A549 (cell line): ENCODE data around the gene TAF3. TPM values are rescaled to one million over a fixed set of nuclear protein-coding genes. Genes with fewer than 3 reads are reported as not detected.

Experiments
- ATAC-seq, 2 experiments: fragments of 200-7000 bp in 1 of 2; fragments of >200 bp in 1 of 2; cut with Nextera tagmentation in 1 of 2; cut with Tn5 transposase in 1 of 2; 3 replicates each; pipeline versions ENCODE4 v1.8.0 to v1.9.1; 2018 to 2020; ENCODE audit warnings: mild to moderate bottlenecking in 1 of 2, moderate library complexity in 1 of 2
- CTCF ChIA-PET: fragments of 300-600 bp; sonication (Branson Sonifier 250); formaldehyde crosslinking; extraction: SDS; loops from one replicate; lab custom pipeline; 2021; ENCODE audit warnings: antibody characterized with exemption, inconsistent platforms; lab: Yijun Ruan, JAX
- POLR2A ChIA-PET: fragments of 350-600 bp; formaldehyde crosslinking; extraction: SDS; loops from one replicate; lab custom pipeline; 2021; ENCODE audit warnings: antibody characterized with exemption, inconsistent platforms; lab: Yijun Ruan, JAX
- DNase-seq, 2 experiments: peaks; one replicate each; pipeline versions ENCODE4 v3.0.0 to v3.0.0-alpha.2; 2011 to 2016; ENCODE audit warnings: low read depth in 1 of 2, low spot score in 1 of 2
- FAIRE-seq: peaks from 2 replicates; lab custom pipeline; 2011; peaks lifted over from hg19 to GRCh38; lab: Jason Lieb, UNC
- H3K27ac ChIP-seq, 2 experiments: fragments of >200 bp; sonication (Bioruptor Twin); formaldehyde crosslinking; 3 replicates each; pipeline ENCODE4 v1.5.1; 2016 to 2017
- H3K4me1 ChIP-seq: fragments of >200 bp; sonication (Bioruptor Twin); formaldehyde crosslinking; 3 replicates; pipeline ENCODE4 v1.6.1; 2016
- H3K4me2 ChIP-seq: fragments of >200 bp; sonication (Bioruptor Twin); formaldehyde crosslinking; 3 replicates; pipeline ENCODE4 v1.6.1; 2016
- H3K4me3 ChIP-seq: fragments of >200 bp; sonication (Bioruptor Twin); formaldehyde crosslinking; 3 replicates; pipeline ENCODE4 v1.5.1; 2016
- H3K9me3 ChIP-seq: fragments of >200 bp; sonication (Bioruptor Twin); formaldehyde crosslinking; 3 replicates; pipeline ENCODE4 v1.6.1; 2016
- BCL3 ChIP-seq: fragments of >200 bp; sonication (Bioruptor Twin); formaldehyde crosslinking; IDR thresholded peaks from 3 replicates; pipeline ENCODE4 v1.6.1; 2016
- CBX2 ChIP-seq: fragments of 200-600 bp; sonication (generic); IDR thresholded peaks from 2 replicates; pipeline ENCODE4 v1.6.1; 2016; ENCODE audit warnings: low read depth, mild to moderate bottlenecking, borderline replicate concordance
- CHD2 ChIP-seq: fragments of 150-350 bp; IDR thresholded peaks from 2 replicates; pipeline ENCODE4 v1.6.1; 2014; ENCODE audit warnings: low read length; ENCODE audit not compliant: partially characterized antibody
- EP300 ChIP-seq, 2 experiments: fragments of >200 bp; sonication (Bioruptor Twin); formaldehyde crosslinking; IDR thresholded peaks; 2 replicates in 1 of 2; 3 replicates in 1 of 2; pipeline ENCODE4 v1.6.1; 2016 to 2017
- FOSB ChIP-seq: fragments of 250-450 bp; sonication (Bioruptor Pico); IDR thresholded peaks from 2 replicates; pipeline ENCODE4 v1.5.0; 2020; ENCODE audit warnings: mild to moderate bottlenecking, moderate library complexity
- FOSL2 ChIP-seq, 2 experiments: fragments of 450-650 bp in 1 of 2; fragments of >200 bp in 1 of 2; sonication (Bioruptor Twin) in 1 of 2; formaldehyde crosslinking; IDR thresholded peaks; 2 replicates each; pipeline versions ENCODE4 v1.5.0 to v1.6.1; 2016 to 2020; ENCODE audit warnings: mild to moderate bottlenecking in 1 of 2, moderate library complexity in 1 of 2
- HOXB13 ChIP-seq: fragments of 250-450 bp; sonication (Bioruptor Pico); IDR thresholded peaks from 2 replicates; pipeline ENCODE4 v1.5.0; 2020; ENCODE audit warnings: low read depth, mild to moderate bottlenecking, moderate library complexity
- JUN ChIP-seq, 2 experiments: fragments of >200 bp; sonication (Bioruptor Twin); formaldehyde crosslinking; IDR thresholded peaks; 2 replicates in 1 of 2; 3 replicates in 1 of 2; pipeline ENCODE4 v1.6.1; 2016 to 2017
- KDM1A ChIP-seq: fragments of 200-600 bp; sonication (generic); IDR thresholded peaks from 2 replicates; pipeline ENCODE4 v1.6.1; 2016; ENCODE audit warnings: low read depth, mild to moderate bottlenecking
- KDM5A ChIP-seq: fragments of 200-600 bp; sonication (generic); IDR thresholded peaks from 2 replicates; pipeline ENCODE4 v1.6.1; 2016; ENCODE audit warnings: antibody characterized with exemption, mild to moderate bottlenecking
- MAZ ChIP-seq: fragments of 150-350 bp; IDR thresholded peaks from 2 replicates; pipeline ENCODE4 v1.6.1; 2014; ENCODE audit warnings: antibody characterized with exemption, low read depth, low read length, borderline replicate concordance
- MYC ChIP-seq: IDR thresholded peaks from 2 replicates; pipeline ENCODE4 v1.6.1; 2012; ENCODE audit warnings: mild to moderate bottlenecking, inconsistent platforms, low read length, improper control_type of control experiment, borderline replicate concordance
- NFE2L2 ChIP-seq: fragments of 150-350 bp; conservative IDR thresholded peaks from 2 replicates; pipeline ENCODE4 v1.6.1; 2014; ENCODE audit warnings: low read length
- NPAS2 ChIP-seq: fragments of 250-450 bp; sonication (Bioruptor Pico); IDR thresholded peaks from 2 replicates; pipeline ENCODE4 v1.8.0; 2022; ENCODE audit warnings: mild to moderate bottlenecking, moderate library complexity, borderline replicate concordance
- RCOR1 ChIP-seq: fragments of 150-350 bp; IDR thresholded peaks from 2 replicates; pipeline ENCODE4 v1.6.1; 2014; ENCODE audit warnings: antibody characterized with exemption, low read length, low read depth
- RFX5 ChIP-seq: fragments of 450-650 bp; IDR thresholded peaks from 2 replicates; pipeline ENCODE4 v1.7.1; 2014; ENCODE audit warnings: antibody characterized with exemption, mild to moderate bottlenecking, moderate library complexity
- RNF2 ChIP-seq: fragments of 200-600 bp; sonication (generic); IDR thresholded peaks from 2 replicates; pipeline ENCODE4 v1.6.1; 2016; ENCODE audit warnings: low read depth, mild to moderate bottlenecking, antibody characterized with exemption, moderate library complexity, borderline replicate concordance
- SREBF2 ChIP-seq: fragments of 450-650 bp; IDR thresholded peaks from 2 replicates; pipeline ENCODE4 v1.6.1; 2014; ENCODE audit warnings: mild to moderate bottlenecking, moderate library complexity
- TFCP2L1 ChIP-seq: fragments of 250-450 bp; sonication (Bioruptor Pico); IDR thresholded peaks from 2 replicates; pipeline ENCODE4 v1.5.0; 2021; ENCODE audit warnings: mild to moderate bottlenecking
- ZC3H11A ChIP-seq: fragments of 450-650 bp; IDR thresholded peaks from 2 replicates; pipeline ENCODE4 v1.6.1; 2014; ENCODE audit warnings: antibody characterized with exemption, mild to moderate bottlenecking
- WGBS: methylation state at CpG from one replicate; pipeline ENCODE4 v1.1.6; 2017; ENCODE audit errors: missing lambda C conversion rate; 5-methylcytosine and 5-hydroxymethylcytosine counted together
- polyA plus RNA-seq, 4 experiments: library from polyadenylated mRNA; depleted of rRNA in 3 of 4; stranded (reverse); fragments of >200 nt; fragmentation: RNase III in 1 of 4; extraction: RNeasy Plus Mini Kit Qiagen cat#74134 plus additional on column Dnase treatment in 1 of 4; gene quantifications; 2 replicates in 3 of 4; 3 replicates in 1 of 4; pipeline ENCODE4 v1.2.3, GENCODE V29; 2011 to 2017
- TF ChIP-seq, protein P1 (sequence below): fragments of 200-600 bp; sonication (generic); IDR thresholded peaks from 2 replicates; pipeline ENCODE4 v1.6.1; 2016; ENCODE audit warnings: antibody characterized with exemption, mild to moderate bottlenecking, moderate library complexity
- TF ChIP-seq, protein P2 (sequence below): fragments of 250-450 bp; sonication (Bioruptor Pico); IDR thresholded peaks from 2 replicates; pipeline ENCODE4 v1.5.0; 2020; ENCODE audit warnings: low read depth, mild to moderate bottlenecking, moderate library complexity

The TAF3 gene
- polyA plus RNA-seq, 2 of the 4 experiments (the other 2 are of a cell fraction), result 5.7 to 6.1 TPM

GRCh38 chr10:7958442-7958841, 140.1 kb downstream of the TAF3 start (continued):
- TF ChIP-seq FOSL2 (IDR thresholded peaks at IDR 0.05) (no peak), FOSL2 (CRISPR knock-in tag; IDR thresholded peaks at IDR 0.05) (no peak), CBX2 (no peak)

DNA sequence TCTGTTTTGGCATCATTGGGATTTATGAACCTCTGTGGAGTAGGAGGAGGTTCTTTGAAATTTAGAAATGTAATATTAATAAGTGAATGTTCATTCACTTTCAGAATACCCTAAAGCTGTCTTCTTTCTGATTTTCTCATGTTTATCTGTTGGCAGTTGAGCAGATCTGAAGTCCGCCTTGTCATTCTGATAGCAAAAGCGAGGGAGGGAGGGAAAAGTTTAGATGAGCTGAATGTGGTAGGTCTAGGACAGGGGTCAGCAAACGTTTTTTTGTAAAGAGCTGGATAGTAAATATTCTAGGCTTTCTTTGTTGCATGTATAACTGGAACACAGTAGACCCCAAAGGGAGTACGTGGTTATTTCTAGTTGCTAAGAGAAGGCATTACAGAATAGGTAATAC, 141.8 kb downstream of the TAF3 start:
- peaks cover 15% of the 10 kb centered on the region; the same call in 2 of the 3 replicates for H3K4me1 ChIP-seq
- ChIA-PET POLR2A (no interaction called here), CTCF (no interaction called here)
- no peak overlapping the region for H3K27ac ChIP-seq
- no peak overlapping the region for H3K4me3 ChIP-seq
- no peak overlapping the region for H3K4me2 ChIP-seq
- H3K9me3 ChIP-seq, result no peaks in the 10 kb centered on the region
- no peak for TF ChIP-seq FOSL2 (IDR thresholded peaks at IDR 0.05)
- no peak for TF ChIP-seq FOSL2 (CRISPR knock-in tag; IDR thresholded peaks at IDR 0.05)
- TF ChIP-seq RFX5, result no peak
- TF ChIP-seq MYC, result no peak
- no peak for TF ChIP-seq MAZ
- no peak for TF ChIP-seq FOSB (CRISPR knock-in tag)
- TF ChIP-seq EP300 (IDR thresholded peaks at IDR 0.05), result no peak
- no peak for TF ChIP-seq JUN (IDR thresholded peaks at IDR 0.05)
- TF ChIP-seq CBX2, result no peak
- TF ChIP-seq, protein P1, sequence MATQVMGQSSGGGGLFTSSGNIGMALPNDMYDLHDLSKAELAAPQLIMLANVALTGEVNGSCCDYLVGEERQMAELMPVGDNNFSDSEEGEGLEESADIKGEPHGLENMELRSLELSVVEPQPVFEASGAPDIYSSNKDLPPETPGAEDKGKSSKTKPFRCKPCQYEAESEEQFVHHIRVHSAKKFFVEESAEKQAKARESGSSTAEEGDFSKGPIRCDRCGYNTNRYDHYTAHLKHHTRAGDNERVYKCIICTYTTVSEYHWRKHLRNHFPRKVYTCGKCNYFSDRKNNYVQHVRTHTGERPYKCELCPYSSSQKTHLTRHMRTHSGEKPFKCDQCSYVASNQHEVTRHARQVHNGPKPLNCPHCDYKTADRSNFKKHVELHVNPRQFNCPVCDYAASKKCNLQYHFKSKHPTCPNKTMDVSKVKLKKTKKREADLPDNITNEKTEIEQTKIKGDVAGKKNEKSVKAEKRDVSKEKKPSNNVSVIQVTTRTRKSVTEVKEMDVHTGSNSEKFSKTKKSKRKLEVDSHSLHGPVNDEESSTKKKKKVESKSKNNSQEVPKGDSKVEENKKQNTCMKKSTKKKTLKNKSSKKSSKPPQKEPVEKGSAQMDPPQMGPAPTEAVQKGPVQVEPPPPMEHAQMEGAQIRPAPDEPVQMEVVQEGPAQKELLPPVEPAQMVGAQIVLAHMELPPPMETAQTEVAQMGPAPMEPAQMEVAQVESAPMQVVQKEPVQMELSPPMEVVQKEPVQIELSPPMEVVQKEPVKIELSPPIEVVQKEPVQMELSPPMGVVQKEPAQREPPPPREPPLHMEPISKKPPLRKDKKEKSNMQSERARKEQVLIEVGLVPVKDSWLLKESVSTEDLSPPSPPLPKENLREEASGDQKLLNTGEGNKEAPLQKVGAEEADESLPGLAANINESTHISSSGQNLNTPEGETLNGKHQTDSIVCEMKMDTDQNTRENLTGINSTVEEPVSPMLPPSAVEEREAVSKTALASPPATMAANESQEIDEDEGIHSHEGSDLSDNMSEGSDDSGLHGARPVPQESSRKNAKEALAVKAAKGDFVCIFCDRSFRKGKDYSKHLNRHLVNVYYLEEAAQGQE, result no peak
- no peak for TF ChIP-seq ZC3H11A
- no peak for TF ChIP-seq RCOR1
- TF ChIP-seq KDM1A, result no peak
- TF ChIP-seq, protein P2, sequence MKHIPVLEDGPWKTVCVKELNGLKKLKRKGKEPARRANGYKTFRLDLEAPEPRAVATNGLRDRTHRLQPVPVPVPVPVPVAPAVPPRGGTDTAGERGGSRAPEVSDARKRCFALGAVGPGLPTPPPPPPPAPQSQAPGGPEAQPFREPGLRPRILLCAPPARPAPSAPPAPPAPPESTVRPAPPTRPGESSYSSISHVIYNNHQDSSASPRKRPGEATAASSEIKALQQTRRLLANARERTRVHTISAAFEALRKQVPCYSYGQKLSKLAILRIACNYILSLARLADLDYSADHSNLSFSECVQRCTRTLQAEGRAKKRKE (CRISPR knock-in tag), result no peak
- ATAC-seq (no peak), FAIRE-seq (no peak), DNase-seq (no peak)
- 71% methylated on average over 4 of the region's 4 CpGs for WGBS

GRCh38 chr10:7962592-7962991, 144.3 kb downstream of the TAF3 start:
- CTCF ChIA-PET, result no interaction called here
- TF ChIP-seq FOSB (CRISPR knock-in tag), result no peak
- TF ChIP-seq HOXB13 (CRISPR knock-in tag), result no peak
- no peak for TF ChIP-seq BCL3
- no peak for TF ChIP-seq SREBF2
- TF ChIP-seq NPAS2, result no peak
- no peak for TF ChIP-seq KDM5A
- TF ChIP-seq TFCP2L1 (CRISPR knock-in tag), result no peak
- no peak for TF ChIP-seq MAZ
- TF ChIP-seq NFE2L2, result no peak
- no peak for TF ChIP-seq RNF2
- no peak for TF ChIP-seq KDM1A
- TF ChIP-seq CHD2, result no peak
- TF ChIP-seq, all 56 proteins: peak for 0
- H3K4me3 ChIP-seq, result no peak overlapping the region
- WGBS, result 82% methylated on average over 5 of the region's 5 CpGs
- POLR2A ChIA-PET, result no interaction called here
- DNase-seq, result no peak
- no peak for ATAC-seq
- no peaks in the 10 kb centered on the region for H3K4me1 ChIP-seq
- H3K27ac ChIP-seq, result no peak overlapping the region
- no peaks in the 10 kb centered on the region for H3K9me3 ChIP-seq
- no peak overlapping the region for H3K4me2 ChIP-seq
- FAIRE-seq, result peak; percentile 43
